NCI-H774 (cell line): ENCODE data around the gene LPIN1.
"Not testable (repeated sequence)": the region's sequence is repeated elsewhere in the genome, so short reads cannot be mapped to it uniquely, and the experiment has no call there.

Experiments used
- DNase-seq: peaks from one replicate; lab custom pipeline; 2025; lab: John Stamatoyannopoulos, UW

LPIN1 gene

GRCh38 chr2:11835403-11835802 is 89.0 kb downstream of the LPIN1 start:
- no peak for DNase-seq

GRCh38 chr2:11836647-11837219 is 90.3 kb downstream of the LPIN1 start:
- DNase-seq: no peak

- DNase-seq: no peak
Measured at GRCh38 chr2:11837875-11838734, 91.7 kb downstream of the LPIN1 start.

- DNase-seq: no peak
Measured at GRCh38 chr2:11839916-11840315, 93.5 kb downstream of the LPIN1 start.

GRCh38 chr2:11842336-11842735 is 95.9 kb downstream of the LPIN1 start:
- DNase-seq: no peak

GRCh38 chr2:11844798-11845197 is 98.4 kb downstream of the LPIN1 start:
- not testable (repeated sequence) for DNase-seq

- DNase-seq: not testable (repeated sequence)
Measured at GRCh38 chr2:11847935-11848334, 101.5 kb downstream of the LPIN1 start.

- DNase-seq: no peak
Measured at GRCh38 chr2:11850082-11850481, 103.7 kb downstream of the LPIN1 start.

GRCh38 chr2:11852526-11853196 is 106.2 kb downstream of the LPIN1 start:
- no peak for DNase-seq

GRCh38 chr2:11853197-11853588 is 106.8 kb downstream of the LPIN1 start:
- DNase-seq: no peak

- no peak for DNase-seq
Measured at GRCh38 chr2:11855064-11855760, 108.8 kb downstream of the LPIN1 start.

GRCh38 chr2:11856095-11856494 is 109.7 kb downstream of the LPIN1 start:
- DNase-seq: no peak

GRCh38 chr2:11858883-11859282 is 112.5 kb downstream of the LPIN1 start:
- no peak for DNase-seq

- DNase-seq: not testable (repeated sequence)
Measured at GRCh38 chr2:11859975-11860374, 113.5 kb downstream of the LPIN1 start.

GRCh38 chr2:11861044-11861443 is 114.6 kb downstream of the LPIN1 start:
- no peak for DNase-seq

GRCh38 chr2:11862049-11862448 is 115.6 kb downstream of the LPIN1 start:
- DNase-seq: no peak

GRCh38 chr2:11863103-11863502 is 116.7 kb downstream of the LPIN1 start:
- no peak for DNase-seq

- DNase-seq: peak; percentile 64
Measured at GRCh38 chr2:11863513-11864328, 117.3 kb downstream of the LPIN1 start.

- DNase-seq: no peak
Measured at GRCh38 chr2:11864724-11865123, 118.3 kb downstream of the LPIN1 start.

GRCh38 chr2:11865378-11865777 is 118.9 kb downstream of the LPIN1 start:
- DNase-seq: no peak

GRCh38 chr2:11865805-11866204 is 119.4 kb downstream of the LPIN1 start:
- DNase-seq: no peak
